Prostate gland (tissue), 2 donors: ENCODE data around the gene ETV6. TPM values are rescaled to one million over a fixed set of nuclear protein-coding genes. Genes with fewer than 3 reads are reported as not detected.

Experiments
- DNase-seq: peaks from one replicate; pipeline ENCODE4 v3.0.0-alpha.2; 2019; ENCODE audit warnings: low spot score
- H3K27ac ChIP-seq, 2 donors: fragments of 200-600 bp; sonication (generic); 2 replicates each; pipeline ENCODE4 v1.5.1; 2017 to 2019
- H3K27me3 ChIP-seq: fragments of 200-600 bp; sonication (generic); replicated peaks from 2 replicates; pipeline ENCODE4 v1.5.1; 2019; ENCODE audit not compliant: insufficient read depth
- H3K36me3 ChIP-seq, 2 donors: fragments of 200-600 bp; sonication (generic); 1 replicate in 1 of 2; 2 replicates in 1 of 2; pipeline versions ENCODE4 v1.5.1 to v1.8.1; 2017 to 2019
- H3K4me1 ChIP-seq: fragments of 200-600 bp; sonication (generic); replicated peaks from 2 replicates; pipeline ENCODE4 v1.5.1; 2019
- H3K4me3 ChIP-seq, 2 donors: fragments of 200-600 bp; sonication (generic); 2 replicates each; pipeline ENCODE4 v1.5.1; 2017 to 2019
- H3K9me3 ChIP-seq: fragments of 200-600 bp; sonication (generic); 2 replicates; pipeline ENCODE4 v1.5.1; 2017
- POLR2A ChIP-seq: fragments of 450-650 bp; IDR thresholded peaks from one replicate; pipeline ENCODE4 v1.6.1; 2016; ENCODE audit warnings: antibody characterized with exemption, mild to moderate bottlenecking
- POLR2AphosphoS5 ChIP-seq: sonication (generic); formaldehyde crosslinking; IDR thresholded peaks from one replicate; pipeline ENCODE4 v1.6.1; 2017; ENCODE audit warnings: antibody characterized with exemption
- WGBS: methylation state at CpG from one replicate; pipeline ENCODE4 v1.1.5; 2018; 5-methylcytosine and 5-hydroxymethylcytosine counted together
- intact Hi-C: fragments of 100-400 bp; cut with DNase I; formaldehyde crosslinking; loops from one replicate; pipeline ENCODE4 v1.14.2; 2022
- total RNA-seq, 2 donors: library from RNA; depleted of rRNA; stranded (reverse); fragments of >200 nt; gene quantifications; one replicate each; pipeline ENCODE4 v1.1.0, GENCODE V29; 2016
- TF ChIP-seq, protein P1 (sequence below), 4 experiments: fragments of 200-600 bp in 2 of 4; fragments of 450-650 bp in 2 of 4; sonication (generic) in 2 of 4; IDR thresholded peaks; 1 replicate in 3 of 4; 2 replicates in 1 of 4; pipeline ENCODE4 v1.5.1; 2016 to 2019; ENCODE audit warnings: antibody characterized with exemption in 4 of 4, mild to moderate bottlenecking in 2 of 4, moderate library complexity in 2 of 4

The ETV6 gene
- total RNA-seq, 2 donors from 2014 or later = 26.7 to 33.6 TPM

DNA sequence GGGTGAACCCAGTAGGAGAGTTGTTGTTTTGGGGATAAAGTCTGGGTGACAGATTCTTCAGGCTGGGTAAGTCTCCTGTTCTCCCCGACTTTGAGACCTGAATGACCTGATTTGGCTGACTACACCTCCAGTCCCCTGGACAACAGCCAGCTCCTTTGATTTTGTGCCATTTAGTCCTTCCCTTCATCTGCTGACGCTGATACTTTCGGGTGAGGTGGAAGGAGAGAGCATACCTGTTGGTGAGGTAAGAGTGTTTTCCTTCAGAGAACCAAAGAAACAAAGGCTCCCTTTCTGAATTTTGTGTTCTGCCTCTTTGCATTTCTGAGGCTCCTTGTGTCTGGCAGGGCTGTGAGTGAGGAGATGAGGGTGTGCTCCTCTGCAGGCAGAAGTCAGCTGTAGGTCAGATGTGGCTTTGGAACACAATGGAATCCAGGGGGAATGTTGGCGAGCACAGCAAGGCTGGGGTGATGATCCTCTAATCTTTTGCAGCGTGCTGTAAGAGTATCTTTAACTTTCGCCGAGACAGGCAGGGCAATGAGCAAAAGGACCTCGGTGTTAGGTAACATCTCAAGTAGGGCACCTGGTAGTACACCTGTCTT lies 12.1 kb downstream of the ETV6 start:
- Histone ChIP-seq H3K4me1 (peaks cover 3% of the 10 kb centered on the region), H3K9me3 (no peaks in the 10 kb centered on the region), H3K4me3 (no peak overlapping the region), H3K27ac (no peak overlapping the region), H3K27me3 (no peaks in the 10 kb centered on the region), H3K36me3 (no peaks in the 10 kb centered on the region)
- intact Hi-C loops = no loop called here
- 47% methylated on average over 8 of the region's 8 CpGs for WGBS
- TF ChIP-seq, protein P1, sequence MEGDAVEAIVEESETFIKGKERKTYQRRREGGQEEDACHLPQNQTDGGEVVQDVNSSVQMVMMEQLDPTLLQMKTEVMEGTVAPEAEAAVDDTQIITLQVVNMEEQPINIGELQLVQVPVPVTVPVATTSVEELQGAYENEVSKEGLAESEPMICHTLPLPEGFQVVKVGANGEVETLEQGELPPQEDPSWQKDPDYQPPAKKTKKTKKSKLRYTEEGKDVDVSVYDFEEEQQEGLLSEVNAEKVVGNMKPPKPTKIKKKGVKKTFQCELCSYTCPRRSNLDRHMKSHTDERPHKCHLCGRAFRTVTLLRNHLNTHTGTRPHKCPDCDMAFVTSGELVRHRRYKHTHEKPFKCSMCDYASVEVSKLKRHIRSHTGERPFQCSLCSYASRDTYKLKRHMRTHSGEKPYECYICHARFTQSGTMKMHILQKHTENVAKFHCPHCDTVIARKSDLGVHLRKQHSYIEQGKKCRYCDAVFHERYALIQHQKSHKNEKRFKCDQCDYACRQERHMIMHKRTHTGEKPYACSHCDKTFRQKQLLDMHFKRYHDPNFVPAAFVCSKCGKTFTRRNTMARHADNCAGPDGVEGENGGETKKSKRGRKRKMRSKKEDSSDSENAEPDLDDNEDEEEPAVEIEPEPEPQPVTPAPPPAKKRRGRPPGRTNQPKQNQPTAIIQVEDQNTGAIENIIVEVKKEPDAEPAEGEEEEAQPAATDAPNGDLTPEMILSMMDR (IDR thresholded peaks at IDR 0.05) = no peak
- TF ChIP-seq POLR2A (no peak), POLR2AphosphoS5 (no peak)
- DNase-seq = no peak

GRCh38 chr12:11662369-11662768 lies 12.9 kb downstream of the ETV6 start:
- no peak overlapping the region for H3K4me3 ChIP-seq
- DNase-seq = no peak
- H3K9me3 ChIP-seq = no peaks in the 10 kb centered on the region
- H3K36me3 ChIP-seq = no peaks in the 10 kb centered on the region
- intact Hi-C loops = no loop called here
- peaks cover 3% of the 10 kb centered on the region for H3K4me1 ChIP-seq
- H3K27me3 ChIP-seq = no peaks in the 10 kb centered on the region
- no peak overlapping the region for H3K27ac ChIP-seq
- 90% methylated on average over 3 of the region's 3 CpGs for WGBS
- TF ChIP-seq, protein P1 (IDR thresholded peaks at IDR 0.05) = no peak
- TF ChIP-seq POLR2AphosphoS5 = no peak
- no peak for TF ChIP-seq POLR2A

- no peak for DNase-seq
- H3K36me3 ChIP-seq = no peaks in the 10 kb centered on the region
- intact Hi-C loops = no loop called here
- H3K9me3 ChIP-seq = no peaks in the 10 kb centered on the region
- 81% methylated on average over 7 of the region's 7 CpGs for WGBS
- H3K4me3 ChIP-seq = no peak overlapping the region
- TF ChIP-seq POLR2A = no peak
- no peak for TF ChIP-seq POLR2AphosphoS5
- TF ChIP-seq, protein P1 (IDR thresholded peaks at IDR 0.05) = no peak
- H3K27me3 ChIP-seq = no peaks in the 10 kb centered on the region
- H3K27ac ChIP-seq = no peak overlapping the region
- H3K4me1 ChIP-seq = peaks cover 3% of the 10 kb centered on the region
Observed at GRCh38 chr12:11663130-11663529, 13.7 kb downstream of the ETV6 start.

DNA sequence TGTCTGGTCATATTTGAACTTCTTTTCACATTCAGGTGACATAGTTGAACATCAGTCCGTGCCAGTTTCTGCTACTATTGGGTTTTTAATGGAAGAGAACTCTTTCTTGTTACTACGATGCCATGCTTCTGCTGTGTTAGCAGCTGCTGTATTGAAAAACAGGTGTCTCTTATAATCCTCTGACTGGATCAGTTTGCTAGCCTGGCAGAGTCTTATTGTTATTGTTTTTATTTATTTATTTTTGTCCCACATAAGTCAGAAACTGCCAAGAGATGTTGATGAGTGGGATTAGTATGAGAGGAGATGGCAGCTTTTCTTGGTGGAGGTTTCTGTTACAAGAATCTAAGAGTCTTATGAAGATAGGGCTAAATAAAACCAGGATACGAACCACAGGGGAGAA lies 14.6 kb downstream of the ETV6 start:
- H3K27ac ChIP-seq = no peak overlapping the region
- 75% methylated on average over 3 of the region's 3 CpGs for WGBS
- peaks cover 3% of the 10 kb centered on the region for H3K4me1 ChIP-seq

More for the DNA sequence above, 14.6 kb downstream of the ETV6 start:
- Histone ChIP-seq H3K27me3 (no peaks in the 10 kb centered on the region), H3K9me3 (no peaks in the 10 kb centered on the region), H3K36me3 (no peaks in the 10 kb centered on the region), H3K4me3 (no peak overlapping the region)
- TF ChIP-seq, protein P1 (IDR thresholded peaks at IDR 0.05) = no peak
- TF ChIP-seq POLR2A (no peak), POLR2AphosphoS5 (no peak)
- DNase-seq = no peak
- intact Hi-C loops = no loop called here
